GM19324 (cell line): ENCODE results near the gene TAS1R1.
"Not testable (repeated sequence)": the region's sequence is repeated elsewhere in the genome, so short reads cannot be mapped to it uniquely, and the experiment has no call there.

Source experiments
- ATAC-seq: cut with Tn5 transposase; IDR thresholded peaks from one replicate; pipeline ENCODE4 v1.9.1; 2021; ENCODE audit warnings: mild to moderate bottlenecking, moderate library complexity; ENCODE audit not compliant: unreplicated experiment, low FRiP score

The TAS1R1 gene

GRCh38 chr1:6519935-6520671 is 35.0 kb upstream of the TAS1R1 start:
- no peak for ATAC-seq

- ATAC-seq = no peak
Measured at GRCh38 chr1:6521536-6521935, 33.6 kb upstream of the TAS1R1 start.

DNA sequence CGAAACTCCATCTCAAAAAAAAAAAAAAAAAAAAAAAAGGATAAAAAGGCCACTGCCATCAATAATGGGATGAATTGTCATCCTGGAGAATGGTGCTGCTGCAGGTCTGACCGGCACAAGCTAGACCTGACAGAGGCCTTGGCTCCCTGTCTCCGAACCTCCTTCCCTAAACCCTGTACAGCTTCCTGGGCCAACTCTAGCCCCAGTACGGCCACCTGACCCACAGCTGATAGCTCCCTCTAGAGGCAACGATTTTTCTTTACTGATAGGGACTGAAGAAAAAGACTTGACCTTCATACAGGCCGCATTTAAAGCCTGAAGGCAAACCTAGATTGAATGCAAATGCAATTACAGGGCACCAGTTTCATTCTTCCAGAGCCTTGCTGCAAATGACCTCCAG is 31.5 kb upstream of the TAS1R1 start:
- ATAC-seq = no peak

DNA sequence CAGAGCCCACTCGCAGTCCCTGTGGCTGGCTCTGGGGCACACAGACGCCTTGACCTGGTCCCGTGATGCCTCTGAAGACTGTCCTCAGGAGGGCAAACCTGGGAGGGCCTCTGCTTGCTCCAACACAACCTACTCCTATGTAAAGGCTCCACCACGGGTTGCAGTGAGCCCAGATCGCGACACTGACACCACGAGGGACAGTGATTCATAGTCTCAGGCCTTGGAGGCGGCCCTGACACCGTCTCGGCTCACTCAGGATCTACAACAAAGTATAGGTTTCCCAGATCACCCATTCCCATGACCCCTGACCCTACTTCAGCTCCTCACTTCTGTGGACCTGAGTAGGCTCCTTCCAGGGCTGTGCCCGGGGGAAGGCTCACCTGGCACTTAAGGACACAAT is 28.8 kb upstream of the TAS1R1 start:
- no peak for ATAC-seq

GRCh38 chr1:6528492-6528891 is 26.6 kb upstream of the TAS1R1 start:
- no peak for ATAC-seq

- no peak for ATAC-seq
Measured at GRCh38 chr1:6530504-6531160, 24.5 kb upstream of the TAS1R1 start.

GRCh38 chr1:6531996-6532395 is 23.1 kb upstream of the TAS1R1 start:
- no peak for ATAC-seq

- ATAC-seq = no peak
Measured at GRCh38 chr1:6534248-6534822, 20.8 kb upstream of the TAS1R1 start.

- no peak for ATAC-seq
Measured at GRCh38 chr1:6535214-6535613, 19.9 kb upstream of the TAS1R1 start.

DNA sequence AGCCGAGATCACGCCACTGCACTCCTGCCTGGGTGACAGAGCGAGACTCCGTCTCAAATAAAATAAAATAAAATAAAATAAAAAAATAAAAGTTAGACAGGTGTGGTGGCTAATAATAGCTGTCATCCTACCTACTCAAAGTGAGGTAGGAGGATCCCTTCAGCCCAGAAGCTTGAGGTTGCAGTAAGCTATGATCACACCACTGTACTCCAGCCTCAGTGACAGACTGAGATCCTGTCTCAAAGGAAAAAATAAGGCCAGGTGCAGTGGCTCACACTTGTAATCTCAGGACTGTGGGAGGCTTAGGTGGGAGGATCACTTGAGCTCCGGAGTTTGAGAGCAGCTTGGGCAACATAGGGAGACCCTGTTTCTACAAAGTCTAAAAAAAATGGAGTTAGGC is 18.8 kb upstream of the TAS1R1 start:
- ATAC-seq = no peak

GRCh38 chr1:6538956-6539355 is 16.2 kb upstream of the TAS1R1 start:
- no peak for ATAC-seq

GRCh38 chr1:6544831-6545230 is 10.3 kb upstream of the TAS1R1 start:
- no peak for ATAC-seq

DNA sequence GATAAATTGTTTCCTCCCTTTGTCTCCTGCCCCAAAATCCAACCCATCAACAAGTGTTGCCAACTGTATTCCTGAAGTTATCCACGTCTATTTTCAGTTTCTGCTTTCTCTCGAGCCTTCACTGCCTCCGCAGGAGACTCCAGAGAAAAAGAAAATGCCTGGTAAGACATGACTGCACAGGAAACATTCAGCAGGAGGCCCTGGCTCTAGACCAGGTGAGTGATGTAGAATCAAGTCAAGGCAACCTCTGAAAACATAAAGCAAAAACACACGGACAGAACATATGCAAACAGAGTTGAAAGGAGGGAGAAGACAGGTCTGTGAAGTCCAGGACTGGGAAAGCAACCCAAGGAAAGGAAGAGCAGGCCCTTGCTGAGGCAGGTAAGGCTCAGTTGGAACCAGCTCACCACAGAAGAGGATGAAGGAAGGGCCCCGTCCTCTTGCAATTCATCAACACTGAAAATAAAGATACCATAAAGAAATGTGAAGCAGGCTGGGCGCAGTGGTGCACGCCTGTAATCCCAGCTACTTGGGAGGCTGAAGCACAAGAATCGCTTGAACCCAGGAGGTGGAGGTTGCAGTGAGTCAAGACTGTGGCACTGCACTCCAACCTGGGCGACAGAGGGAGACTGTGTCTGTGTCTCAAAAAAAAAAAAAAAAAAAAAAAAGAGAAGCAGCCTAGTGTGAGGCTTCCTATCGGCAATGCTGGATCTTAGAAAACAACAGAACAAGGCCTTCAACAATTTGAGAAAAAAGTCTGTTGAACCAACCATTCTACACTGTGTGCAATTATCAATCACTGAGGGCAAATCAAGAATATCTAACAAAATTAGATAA is 9.6 kb upstream of the TAS1R1 start:
- no peak for ATAC-seq

DNA sequence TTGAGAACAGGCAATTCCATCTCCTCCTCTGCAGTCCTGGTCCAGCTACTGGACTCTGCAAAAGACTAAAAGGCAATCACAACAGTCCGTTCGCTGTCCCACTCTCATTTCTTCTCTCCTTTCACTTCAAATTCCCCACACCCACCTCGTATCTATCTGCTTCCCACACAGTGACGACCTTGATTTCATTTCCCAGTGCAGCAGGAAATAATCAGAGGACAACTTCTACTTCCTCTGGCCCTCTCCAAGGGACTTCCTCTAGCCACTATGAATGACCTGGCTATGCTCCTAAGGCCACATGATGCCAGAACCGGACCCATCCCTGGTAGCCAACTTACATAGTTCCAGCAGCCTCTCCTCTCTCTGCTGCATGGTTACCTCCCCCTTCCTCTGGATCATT is 8.8 kb upstream of the TAS1R1 start:
- no peak for ATAC-seq

- ATAC-seq = no peak
Measured at GRCh38 chr1:6547301-6547700, 7.8 kb upstream of the TAS1R1 start.

DNA sequence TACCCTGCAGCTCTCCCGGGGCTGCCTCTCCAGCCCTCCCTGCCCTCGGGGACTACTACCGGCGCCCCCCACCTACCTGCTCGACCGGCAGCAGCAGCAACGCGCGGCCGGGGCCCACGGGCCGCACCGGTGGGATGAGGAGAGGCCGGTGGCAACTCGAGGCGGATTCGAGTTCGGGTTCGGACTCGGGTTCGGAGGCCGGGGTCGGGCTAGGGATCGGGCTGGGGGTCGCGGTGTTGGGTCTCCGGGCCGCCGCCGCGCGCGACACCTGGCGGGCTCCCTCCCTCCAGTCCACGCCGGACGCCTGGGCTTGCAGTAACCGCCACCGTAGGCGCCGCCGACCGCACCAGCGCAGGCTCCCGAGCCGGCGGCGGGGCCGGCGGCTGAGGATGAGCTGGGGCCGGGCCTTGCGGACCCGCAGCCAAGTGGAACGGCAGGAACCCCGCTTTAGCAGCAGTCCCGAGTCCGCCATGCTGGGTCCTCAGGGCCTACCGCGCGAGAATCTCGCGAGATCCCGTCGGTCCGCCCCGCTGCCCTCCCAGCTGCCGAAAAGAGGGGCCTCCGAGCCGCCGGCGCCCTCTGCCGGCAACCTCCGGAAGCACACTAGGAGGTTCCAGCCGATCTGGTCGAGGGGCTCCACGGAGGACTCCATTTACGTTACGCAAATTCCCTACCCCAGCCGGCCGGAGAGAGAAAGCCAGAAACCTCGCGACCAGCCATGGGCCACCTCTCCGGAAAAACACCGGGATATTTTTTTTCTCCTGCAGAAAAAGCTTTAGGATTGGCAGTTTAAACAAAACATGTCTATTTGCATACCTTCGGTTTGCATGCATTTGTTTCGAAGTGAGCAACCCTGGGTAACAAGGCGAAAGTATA is 838 bp upstream of the TAS1R1 start, which contains the start of gene NOL9:
Gene NOL9 (minus strand): TSS at position 483 of the 876 bp plus-strand sequence. CDS start 11 bp downstream, at position 472.
- ATAC-seq = peak; percentile 88

DNA sequence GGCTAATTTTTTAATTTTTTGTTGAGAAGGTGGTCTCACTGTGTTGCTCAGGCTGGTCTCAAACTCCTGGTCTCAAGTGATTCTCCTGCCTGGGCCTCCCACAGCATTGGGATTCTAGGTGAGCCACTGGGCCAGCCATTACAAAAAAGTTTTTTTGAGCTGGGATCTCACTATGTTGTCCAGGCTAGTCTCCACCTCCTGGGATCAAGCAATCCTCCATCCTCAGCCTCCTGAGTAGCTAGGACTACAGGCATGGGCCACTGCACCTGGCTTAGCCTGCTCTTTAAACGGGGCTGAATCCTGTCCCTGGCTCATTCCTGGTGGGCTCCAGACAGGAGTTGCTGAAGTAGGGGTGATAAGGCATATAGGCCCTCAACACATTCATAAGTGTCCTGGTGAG is 2.5 kb downstream of the TAS1R1 start:
- no peak for ATAC-seq

- not testable (repeated sequence) for ATAC-seq
Measured at GRCh38 chr1:6559161-6559560, 4.1 kb downstream of the TAS1R1 start.

DNA sequence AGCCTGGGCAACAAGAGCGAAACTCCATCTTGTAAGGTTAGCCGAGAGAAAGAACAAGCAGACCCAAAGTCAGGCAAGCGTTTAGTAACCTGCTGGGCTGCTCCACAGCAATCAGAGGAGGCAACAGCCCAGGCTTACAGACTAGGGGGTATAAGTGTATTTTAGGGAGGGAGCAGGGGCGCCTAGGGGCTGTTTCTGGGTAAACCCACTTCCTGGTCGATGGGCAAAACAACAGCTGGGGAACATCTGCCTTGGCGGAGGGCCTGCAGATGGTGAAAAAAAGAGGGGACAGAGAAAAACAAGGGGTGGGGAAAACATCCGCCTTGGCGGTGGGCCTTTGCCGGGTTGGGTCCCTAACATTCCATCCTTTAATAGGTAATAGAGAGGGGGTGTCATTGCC is 5.2 kb downstream of the TAS1R1 start:
- ATAC-seq = no peak

DNA sequence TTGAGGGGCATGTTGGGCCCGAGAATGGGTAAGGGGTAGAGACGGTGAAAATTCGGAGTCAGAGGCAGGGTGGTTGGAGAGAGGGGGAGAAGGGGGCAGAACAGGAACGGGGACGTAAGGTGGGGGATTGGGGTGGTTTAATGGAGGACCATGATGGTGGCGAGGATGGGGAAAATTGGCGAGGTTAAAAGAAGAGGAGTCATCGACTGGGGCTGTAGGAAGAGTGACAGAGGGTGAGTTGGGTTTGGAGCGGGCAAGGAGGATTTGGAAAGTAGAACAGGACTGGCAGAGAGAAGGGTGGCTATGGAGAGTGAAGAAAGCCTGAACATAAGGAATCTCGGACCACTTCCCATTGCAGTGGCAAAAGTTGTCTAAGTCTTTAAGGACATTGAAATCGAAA is 13.9 kb downstream of the TAS1R1 start:
- no peak for ATAC-seq
